Measurements from ENCODE around the gene LRRC4C. TPM values are rescaled to one million over a fixed set of nuclear protein-coding genes. Genes with fewer than 3 reads are reported as not detected.

The LRRC4C gene
- polyA plus RNA-seq, 1 experiment: 0.02 TPM

- Histone ChIP-seq H3K9me3 (ENCODE audit: control insufficient read depth, insufficient read depth, low read length) (peaks cover 9% of the 10 kb centered on the region), H3K27me3 (ENCODE audit: control insufficient read depth, insufficient read depth, low read length) (no peaks in the 10 kb centered on the region), H3K27ac (ENCODE audit: low read depth, low read length) (no peak overlapping the region), H3K4me3 (ENCODE audit: low read depth, low read length) (no peak overlapping the region)
- ChIA-PET CTCF (no interaction called here), POLR2A (no interaction called here)
- no peak for DNase-seq (ENCODE audit: low read depth, low spot score)
- TF ChIP-seq CTCF (IDR thresholded peaks at IDR 0.05; ENCODE audit: low read depth, low read length): no peak
These were observed 269.6 kb downstream of the LRRC4C start for GRCh38 chr11:41189701-41190436.

- CTCF ChIA-PET: no interaction called here
- POLR2A ChIA-PET: no interaction called here
- no peaks in the 10 kb centered on the region for H3K27me3 ChIP-seq (ENCODE audit: control insufficient read depth, insufficient read depth, low read length)
These were observed 281.7 kb downstream of the LRRC4C start for GRCh38 chr11:41177791-41178190.

GRCh38 chr11:41175304-41175972, 284.0 kb downstream of the LRRC4C start:
- no peak for DNase-seq (ENCODE audit: low read depth, low spot score)
- ChIA-PET CTCF (no interaction called here), POLR2A (no interaction called here)
- Histone ChIP-seq H3K9me3 (ENCODE audit: control insufficient read depth, insufficient read depth, low read length) (peaks cover 11% of the 10 kb centered on the region), H3K27me3 (ENCODE audit: control insufficient read depth, insufficient read depth, low read length) (no peaks in the 10 kb centered on the region), H3K4me3 (ENCODE audit: low read depth, low read length) (no peak overlapping the region), H3K27ac (ENCODE audit: low read depth, low read length) (no peak overlapping the region)
- no peak for TF ChIP-seq CTCF (IDR thresholded peaks at IDR 0.05; ENCODE audit: low read depth, low read length)

More at GRCh38 chr11:41177791-41178190, 281.7 kb downstream of the LRRC4C start:
- TF ChIP-seq CTCF (IDR thresholded peaks at IDR 0.05; ENCODE audit: low read depth, low read length): no peak
- H3K4me3 ChIP-seq (ENCODE audit: low read depth, low read length): no peak overlapping the region
- peaks cover 12% of the 10 kb centered on the region for H3K9me3 ChIP-seq (ENCODE audit: control insufficient read depth, insufficient read depth, low read length)
- DNase-seq (ENCODE audit: low read depth, low spot score): no peak
- no peak overlapping the region for H3K27ac ChIP-seq (ENCODE audit: low read depth, low read length)

GRCh38 chr11:41146326-41146725, 313.1 kb downstream of the LRRC4C start:
- H3K27me3 ChIP-seq (ENCODE audit: control insufficient read depth, insufficient read depth, low read length): no peaks in the 10 kb centered on the region
- POLR2A ChIA-PET: no interaction called here
- H3K4me3 ChIP-seq (ENCODE audit: low read depth, low read length): no peak overlapping the region
- peaks cover 7% of the 10 kb centered on the region for H3K9me3 ChIP-seq (ENCODE audit: control insufficient read depth, insufficient read depth, low read length)
- no peak for DNase-seq (ENCODE audit: low read depth, low spot score)
- H3K27ac ChIP-seq (ENCODE audit: low read depth, low read length): no peak overlapping the region
- TF ChIP-seq CTCF (IDR thresholded peaks at IDR 0.05; ENCODE audit: low read depth, low read length): no peak
- CTCF ChIA-PET: no interaction called here

GRCh38 chr11:41145420-41145819, 314.0 kb downstream of the LRRC4C start:
- H3K4me3 ChIP-seq (ENCODE audit: low read depth, low read length): no peak overlapping the region
- DNase-seq (ENCODE audit: low read depth, low spot score): no peak
- no peaks in the 10 kb centered on the region for H3K27me3 ChIP-seq (ENCODE audit: control insufficient read depth, insufficient read depth, low read length)
- TF ChIP-seq CTCF (IDR thresholded peaks at IDR 0.05; ENCODE audit: low read depth, low read length): no peak
- ChIA-PET CTCF (no interaction called here), POLR2A (no interaction called here)
- no peak overlapping the region for H3K27ac ChIP-seq (ENCODE audit: low read depth, low read length)
- peaks cover 7% of the 10 kb centered on the region for H3K9me3 ChIP-seq (ENCODE audit: control insufficient read depth, insufficient read depth, low read length)

Data from AG04450 (cell line).